GM12878 (cell line): ENCODE results near the gene RAE1. TPM values are rescaled to one million over a fixed set of nuclear protein-coding genes. Genes with fewer than 3 reads are reported as not detected.
A peak's percentile ranks its signal among the peaks of the same experiment; 100 is the strongest.

Experiments used
- BCL3 ChIP-seq: IDR thresholded peaks from 2 replicates; pipeline ENCODE4 v1.6.1; 2011; ENCODE audit warnings: borderline replicate concordance, low read depth, mild to moderate bottlenecking, moderate library complexity, low read length; ENCODE audit not compliant: insufficient read depth, poor library complexity, severe bottlenecking
- CUX1 ChIP-seq: IDR thresholded peaks from 2 replicates; pipeline ENCODE4 v1.6.1; 2012; ENCODE audit warnings: improper control_type of control experiment, low read depth, low read length; ENCODE audit not compliant: insufficient replicate concordance
- E2F8 ChIP-seq: fragments of 450-650 bp; IDR thresholded peaks from 2 replicates; pipeline ENCODE4 v1.6.1; 2018; ENCODE audit warnings: mild to moderate bottlenecking, low read depth, moderate library complexity; ENCODE audit not compliant: partially characterized antibody
- FOS ChIP-seq: IDR thresholded peaks from 3 replicates; pipeline ENCODE4 v1.6.1; 2011; ENCODE audit warnings: borderline replicate concordance; ENCODE audit not compliant: insufficient read length; ENCODE audit errors: extremely low read depth
- JUNB ChIP-seq: IDR thresholded peaks from 2 replicates; pipeline ENCODE4 v1.6.1; 2016; ENCODE audit warnings: antibody characterized with exemption, mild to moderate bottlenecking
- NFXL1 ChIP-seq: fragments of 450-650 bp; IDR thresholded peaks from 2 replicates; pipeline ENCODE4 v1.6.1; 2017; ENCODE audit warnings: antibody characterized with exemption, mild to moderate bottlenecking, borderline replicate concordance
- NR2C2 ChIP-seq: IDR thresholded peaks from 2 replicates; pipeline ENCODE4 v1.6.1; 2011; ENCODE audit warnings: borderline replicate concordance, low read depth; ENCODE audit not compliant: control insufficient read depth, insufficient read length
- NRF1 ChIP-seq: conservative IDR thresholded peaks from 2 replicates; pipeline ENCODE4 v1.6.1; 2011; ENCODE audit warnings: mild to moderate bottlenecking, low read depth, low read length, improper control_type of control experiment
- POLR2A ChIP-seq: IDR thresholded peaks from 2 replicates; pipeline ENCODE4 v1.6.1; 2011; ENCODE audit warnings: low read depth, mild to moderate bottlenecking, low read length
- PRDM15 ChIP-seq: fragments of 450-650 bp; formaldehyde crosslinking; IDR thresholded peaks from 2 replicates; pipeline ENCODE4 v1.4.0; 2020; ENCODE audit warnings: mild to moderate bottlenecking, moderate library complexity
- REST ChIP-seq: IDR thresholded peaks from 2 replicates; pipeline ENCODE4 v1.6.1; 2012; ENCODE audit warnings: mild to moderate bottlenecking, low read depth, low read length
- ZNF384 ChIP-seq: IDR thresholded peaks from 2 replicates; pipeline ENCODE4 v1.6.1; 2012; ENCODE audit warnings: low read depth, mild to moderate bottlenecking, low read length, improper control_type of control experiment, borderline replicate concordance
- polyA plus RNA-seq, 11 experiments: library from polyadenylated mRNA; depleted of rRNA in 4 of 11; unstranded in 6 of 11; stranded (reverse) in 5 of 11; fragments of >200 nt; fragmentation: Nextera tagmentation in 4 of 11; fragmentation: Illumina TruSeq in 1 of 11; extraction: Ambion mirVana in 4 of 11; extraction: Trizol in 1 of 11; gene quantifications; 1 replicate in 1 of 11; 2 replicates in 10 of 11; pipeline versions ENCODE4 v1.2.1 to v1.2.3, GENCODE V29; 2011 to 2016; ENCODE audit warnings: inconsistent platforms in 2 of 11, missing spikeins in 2 of 11, low read depth in 1 of 11
- total RNA-seq, 4 experiments: library from RNA; depleted of rRNA in 3 of 4; stranded (reverse); fragments of >200 nt in 3 of 4; fragmentation: Illumina TruSeq in 1 of 4; extraction: Trizol in 1 of 4; gene quantifications; 2 replicates each; pipeline versions ENCODE4 v1.2.1 to v1.2.3, GENCODE V29; 2013 to 2021

Gene RAE1
- total and polyA plus RNA-seq, 10 of the 15 experiments (the other 5 are each of a cell fraction or from before 2014, with no cell fraction given) = 28.7 to 107 (median 49.3) TPM

GRCh38 chr20:57397693-57398108, 46.6 kb downstream of the RAE1 start (continued):
- TF ChIP-seq CUX1 (no peak), REST (no peak), PRDM15 (CRISPR knock-in tag) (no peak), NRF1 (no peak), JUNB (no peak), ZNF384 (no peak), E2F8 (no peak), NR2C2 (no peak), POLR2A (peak; percentile 62), NFXL1 (no peak), FOS (no peak), BCL3 (no peak)
